WTC11 (cell line): Measurements from ENCODE around the gene LRIF1. TPM values are rescaled to one million over a fixed set of nuclear protein-coding genes. Genes with fewer than 3 reads are reported as not detected.

ENCODE experiments used
- ATAC-seq: fragments of 200-7000 bp; cut with Tn5 transposase; 2 replicates; pipeline ENCODE4 v1.10.0; 2021; ENCODE audit warnings: mild to moderate bottlenecking, moderate library complexity
- CTCF ChIA-PET: fragments of 300-600 bp; sonication (Branson Sonifier 250); formaldehyde crosslinking; loops from one replicate; lab custom pipeline; 2021; ENCODE audit warnings: antibody characterized with exemption; lab: Charles Lee
- POLR2A ChIA-PET: fragments of 350-600 bp; sonication (Branson Sonifier 250); formaldehyde crosslinking; loops from one replicate; lab custom pipeline; 2021; ENCODE audit warnings: antibody characterized with exemption; lab: Charles Lee
- DNase-seq: peaks from one replicate; pipeline ENCODE4 v3.0.0; 2021; ENCODE audit warnings: low spot score
- H3K27ac Mint-ChIP-seq: 2 replicates; pipeline ENCODE4 v1.8.0; 2021; ENCODE audit warnings: mixed read lengths
- H3K27me3 Mint-ChIP-seq: 2 replicates; pipeline ENCODE4 v1.8.0; 2021; ENCODE audit warnings: low read depth, mild to moderate bottlenecking, moderate library complexity, mixed read lengths
- H3K36me3 Mint-ChIP-seq: 2 replicates; pipeline ENCODE4 v1.8.0; 2021; ENCODE audit warnings: mixed read lengths
- H3K4me1 Mint-ChIP-seq: 2 replicates; pipeline ENCODE4 v1.8.0; 2022; ENCODE audit warnings: mixed read lengths
- H3K4me3 Mint-ChIP-seq: 2 replicates; pipeline ENCODE4 v1.8.0; 2021; ENCODE audit warnings: mild to moderate bottlenecking, moderate library complexity, mixed read lengths
- H3K9me3 Mint-ChIP-seq: 2 replicates; pipeline ENCODE4 v1.8.0; 2021; ENCODE audit warnings: mixed read lengths
- ARID4B ChIP-seq: sonication (generic); formaldehyde crosslinking; IDR thresholded peaks from 2 replicates; pipeline ENCODE4 v1.8.0; 2023; ENCODE audit warnings: missing genetic modification reagents, mild to moderate bottlenecking, borderline replicate concordance
- ATF6 ChIP-seq: sonication (generic); formaldehyde crosslinking; IDR thresholded peaks from 2 replicates; pipeline ENCODE4 v1.8.1; 2023; ENCODE audit warnings: mild to moderate bottlenecking, missing genetic modification reagents
- E2F4 ChIP-seq: sonication (generic); formaldehyde crosslinking; IDR thresholded peaks from 2 replicates; pipeline ENCODE4 v1.8.1; 2022; ENCODE audit warnings: low read depth, mild to moderate bottlenecking, moderate library complexity, missing genetic modification reagents, borderline replicate concordance
- EMX1 ChIP-seq: fragments of 250-450 bp; sonication (Bioruptor Pico); IDR thresholded peaks from 2 replicates; pipeline ENCODE4 v1.8.0; 2021; ENCODE audit warnings: mild to moderate bottlenecking
- ESRRA ChIP-seq: sonication (generic); formaldehyde crosslinking; IDR thresholded peaks from 2 replicates; pipeline ENCODE4 v1.8.1; 2022; ENCODE audit warnings: mild to moderate bottlenecking, missing genetic modification reagents, borderline replicate concordance
- ETV6 ChIP-seq: sonication (generic); formaldehyde crosslinking; IDR thresholded peaks from 2 replicates; pipeline ENCODE4 v1.8.1; 2022; ENCODE audit warnings: mild to moderate bottlenecking, missing genetic modification reagents
- GTF2I ChIP-seq: fragments of 250-450 bp; sonication (Bioruptor Pico); conservative IDR thresholded peaks from 2 replicates; pipeline ENCODE4 v1.4.0; 2021; ENCODE audit warnings: mild to moderate bottlenecking
- IRF1 ChIP-seq: sonication (generic); formaldehyde crosslinking; IDR thresholded peaks from 2 replicates; pipeline ENCODE4 v1.8.0; 2023; ENCODE audit warnings: missing genetic modification reagents
- IRF2 ChIP-seq: sonication (generic); formaldehyde crosslinking; IDR thresholded peaks from 2 replicates; pipeline ENCODE4 v1.8.0; 2022; ENCODE audit warnings: low read depth, missing genetic modification reagents, borderline replicate concordance
- MAX ChIP-seq: sonication (generic); formaldehyde crosslinking; IDR thresholded peaks from 2 replicates; pipeline ENCODE4 v1.8.0; 2022; ENCODE audit warnings: mild to moderate bottlenecking, missing genetic modification reagents
- MLX ChIP-seq: sonication (generic); formaldehyde crosslinking; IDR thresholded peaks from 2 replicates; pipeline ENCODE4 v1.8.1; 2023; ENCODE audit warnings: mild to moderate bottlenecking, missing genetic modification reagents, moderate library complexity
- MXD4 ChIP-seq: fragments of 250-450 bp; sonication (Bioruptor Pico); IDR thresholded peaks from 2 replicates; pipeline ENCODE4 v1.8.0; 2021; ENCODE audit warnings: mild to moderate bottlenecking, moderate library complexity, borderline replicate concordance
- NFATC4 ChIP-seq: fragments of 250-450 bp; sonication (Bioruptor Pico); IDR thresholded peaks from 2 replicates; pipeline ENCODE4 v1.9.0; 2021; ENCODE audit warnings: mild to moderate bottlenecking
- PRRX2 ChIP-seq: fragments of 250-450 bp; sonication (Bioruptor Pico); IDR thresholded peaks from 2 replicates; pipeline ENCODE4 v1.8.0; 2021; ENCODE audit warnings: mild to moderate bottlenecking
- RELA ChIP-seq: sonication (generic); formaldehyde crosslinking; IDR thresholded peaks from 2 replicates; pipeline ENCODE4 v1.8.1; 2022; ENCODE audit warnings: missing genetic modification reagents, mild to moderate bottlenecking, borderline replicate concordance
- RORB ChIP-seq: fragments of 250-450 bp; sonication (Bioruptor Pico); IDR thresholded peaks from 2 replicates; pipeline ENCODE4 v1.9.0; 2021; ENCODE audit warnings: mild to moderate bottlenecking
- SMAD3 ChIP-seq: sonication (generic); formaldehyde crosslinking; IDR thresholded peaks from 2 replicates; pipeline ENCODE4 v1.8.0; 2022; ENCODE audit warnings: missing genetic modification reagents, mild to moderate bottlenecking, borderline replicate concordance
- STAT6 ChIP-seq: sonication (generic); formaldehyde crosslinking; conservative IDR thresholded peaks from 2 replicates; pipeline ENCODE4 v1.8.1; 2023; ENCODE audit warnings: mild to moderate bottlenecking, low read depth, missing genetic modification reagents, moderate library complexity
- TEAD4 ChIP-seq: sonication (generic); formaldehyde crosslinking; IDR thresholded peaks from 2 replicates; pipeline ENCODE4 v1.8.0; 2022; ENCODE audit warnings: mild to moderate bottlenecking, missing genetic modification reagents
- TP53 ChIP-seq: sonication (generic); formaldehyde crosslinking; IDR thresholded peaks from 2 replicates; pipeline ENCODE4 v1.8.1; 2023; ENCODE audit warnings: mild to moderate bottlenecking, missing genetic modification reagents
- USF2 ChIP-seq: sonication (generic); formaldehyde crosslinking; IDR thresholded peaks from 2 replicates; pipeline ENCODE4 v1.8.1; 2023; ENCODE audit warnings: mild to moderate bottlenecking, missing genetic modification reagents, moderate library complexity
- ZNF317 ChIP-seq: sonication (generic); formaldehyde crosslinking; IDR thresholded peaks from 2 replicates; pipeline ENCODE4 v1.8.1; 2023; ENCODE audit warnings: low read depth, mild to moderate bottlenecking, moderate library complexity, missing genetic modification reagents, borderline replicate concordance
- ZNF671 ChIP-seq: fragments of 250-450 bp; sonication (Bioruptor Pico); IDR thresholded peaks from 2 replicates; pipeline ENCODE4 v1.8.0; 2021; ENCODE audit warnings: mild to moderate bottlenecking
- total RNA-seq: library from RNA; stranded (reverse); gene quantifications from 3 replicates; pipeline ENCODE4 v1.2.3, GENCODE V29; 2021

LRIF1 gene
- total RNA-seq, 1 experiment from 2014 or later: 17.2 TPM

GRCh38 chr1:110963691-110964454, at the start of gene LRIF1 (continued):
- TF ChIP-seq E2F4: no peak
- TF ChIP-seq USF2 (CRISPR knock-in tag): no peak
- TF ChIP-seq ZNF671 (CRISPR knock-in tag): no peak
- no peak for TF ChIP-seq PRRX2 (CRISPR knock-in tag)
- TF ChIP-seq NFATC4 (CRISPR knock-in tag): no peak
- no peak for TF ChIP-seq ESRRA (CRISPR knock-in tag)
- no peak for TF ChIP-seq IRF1 (CRISPR knock-in tag)
- TF ChIP-seq SMAD3 (CRISPR knock-in tag): no peak
- no peak; the same call in 1 of the 2 replicates for TF ChIP-seq MAX (CRISPR knock-in tag)
- no peak for TF ChIP-seq MLX (CRISPR knock-in tag)
- TF ChIP-seq EMX1 (CRISPR knock-in tag): no peak
- no peak for TF ChIP-seq MXD4 (CRISPR knock-in tag)
- no peak for TF ChIP-seq GTF2I
- no peak for TF ChIP-seq RORB (CRISPR knock-in tag)
- TF ChIP-seq ZNF317 (CRISPR knock-in tag): no peak
- TF ChIP-seq STAT6 (CRISPR knock-in tag): no peak

- ChIA-PET POLR2A (no interaction called here), CTCF (no interaction called here)
- H3K4me3 Mint-ChIP-seq: no peak overlapping the region
- no peaks in the 10 kb centered on the region for H3K4me1 Mint-ChIP-seq
- H3K9me3 Mint-ChIP-seq: peaks cover 73% of the 10 kb centered on the region
- H3K27ac Mint-ChIP-seq: no peak overlapping the region
- H3K36me3 Mint-ChIP-seq: peaks cover 3% of the 10 kb centered on the region
- DNase-seq: no peak
- ATAC-seq: no peak
- peaks cover 17% of the 10 kb centered on the region for H3K27me3 Mint-ChIP-seq
- TF ChIP-seq IRF2 (CRISPR knock-in tag): no peak
- no peak for TF ChIP-seq ETV6 (CRISPR knock-in tag)
- TF ChIP-seq TP53: no peak
- TF ChIP-seq ATF6 (CRISPR knock-in tag): no peak
- no peak for TF ChIP-seq SMAD3 (CRISPR knock-in tag)
- no peak for TF ChIP-seq TEAD4 (CRISPR knock-in tag)
- no peak for TF ChIP-seq RELA (CRISPR knock-in tag)
- no peak for TF ChIP-seq ESRRA (CRISPR knock-in tag)
- no peak for TF ChIP-seq ARID4B (CRISPR knock-in tag)
Observed at GRCh38 chr1:111008031-111008430, 44.3 kb upstream of the LRIF1 start.
